ENCODE data around the gene TSPO.
"Not testable (repeated sequence)": the region's sequence is repeated elsewhere in the genome, so short reads cannot be mapped to it uniquely, and the experiment has no call there.

TSPO gene

GRCh38 chr22:43131773-43132501, 19.4 kb upstream of the TSPO start:
- no peak for DNase-seq

DNA sequence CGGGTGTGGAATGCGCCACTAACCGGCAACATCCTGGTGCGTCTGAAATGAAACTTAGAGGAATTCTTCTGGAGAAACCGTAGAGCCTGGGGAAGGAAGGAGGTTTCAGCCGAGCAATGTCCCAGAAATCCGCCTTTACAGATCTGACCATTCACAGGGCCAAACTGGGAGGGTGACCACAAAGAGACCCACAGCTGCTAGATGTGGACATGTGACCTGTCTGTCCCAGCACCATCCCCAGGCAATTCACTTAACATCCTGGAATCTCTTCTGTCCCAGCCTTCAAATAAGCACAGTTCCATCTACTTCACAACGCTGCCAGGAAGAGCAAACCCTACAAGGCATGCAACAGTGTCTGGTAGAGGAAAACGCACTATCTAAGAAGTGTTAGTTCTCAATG, 18.0 kb upstream of the TSPO start:
- DNase-seq: no peak

GRCh38 chr22:43134553-43134952, 16.8 kb upstream of the TSPO start:
- no peak for DNase-seq

DNA sequence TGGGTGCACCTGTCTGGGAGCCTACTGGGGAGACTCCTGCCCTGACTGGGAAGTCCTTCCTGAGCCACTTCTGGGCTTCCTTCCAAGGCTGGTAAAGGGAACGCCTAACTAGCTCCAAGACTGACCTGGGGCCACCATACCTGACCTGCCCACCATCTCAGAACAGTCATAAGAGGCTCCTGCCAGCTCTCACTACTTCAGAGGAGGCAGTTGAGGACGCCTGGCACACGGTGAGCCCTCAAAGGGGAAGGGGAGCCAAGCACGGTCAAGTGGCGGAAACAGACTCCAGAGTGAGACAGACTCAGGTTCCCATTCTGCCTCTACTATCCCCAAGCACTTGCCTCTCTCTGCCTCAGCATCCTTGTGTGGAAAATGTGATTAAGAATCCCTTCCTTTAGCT, 15.8 kb upstream of the TSPO start:
- no peak for DNase-seq

GRCh38 chr22:43136255-43136654, 15.1 kb upstream of the TSPO start:
- peak; percentile 27 for DNase-seq

DNA sequence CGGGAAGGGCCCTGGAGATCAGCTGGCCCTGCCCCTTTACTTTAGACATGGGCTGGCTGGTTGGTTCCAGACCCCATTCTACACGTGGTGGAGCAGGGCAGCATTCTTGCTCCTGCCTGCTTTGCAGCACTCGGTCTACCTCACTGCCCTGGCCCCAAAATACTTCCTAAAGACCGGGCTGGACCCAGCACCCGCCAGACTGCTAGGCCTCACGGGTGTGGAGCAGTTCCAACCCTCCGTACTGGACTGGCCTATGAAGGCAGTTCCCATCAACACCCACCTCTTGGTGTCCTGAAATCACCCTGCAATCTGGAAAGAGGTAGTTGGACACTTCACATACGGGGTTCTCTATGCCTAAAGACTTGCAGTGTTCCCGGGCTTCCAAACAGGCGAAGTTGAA, 14.6 kb upstream of the TSPO start:
- DNase-seq: no peak

GRCh38 chr22:43142880-43143562, 8.3 kb upstream of the TSPO start, which contains the start of gene MCAT:
TSS of gene MCAT (minus strand) at chr22:43143398. CDS start at chr22:43143348, 50 bp downstream.
- DNase-seq: peak; percentile 56

GRCh38 chr22:43144949-43145348, 6.4 kb upstream of the TSPO start:
- no peak for DNase-seq

GRCh38 chr22:43145371-43145770, 6.0 kb upstream of the TSPO start:
- not testable (repeated sequence) for DNase-seq

GRCh38 chr22:43146332-43146731, 5.0 kb upstream of the TSPO start:
- not testable (repeated sequence) for DNase-seq

GRCh38 chr22:43147821-43148220, 3.5 kb upstream of the TSPO start:
- no peak for DNase-seq

GRCh38 chr22:43148581-43148980, 2.8 kb upstream of the TSPO start:
- no peak for DNase-seq

- DNase-seq: no peak
Measured at GRCh38 chr22:43150731-43151206, 590 bp upstream of the TSPO start.

GRCh38 chr22:43152003-43152356, 621 bp downstream of the TSPO start:
- no peak for DNase-seq

DNA sequence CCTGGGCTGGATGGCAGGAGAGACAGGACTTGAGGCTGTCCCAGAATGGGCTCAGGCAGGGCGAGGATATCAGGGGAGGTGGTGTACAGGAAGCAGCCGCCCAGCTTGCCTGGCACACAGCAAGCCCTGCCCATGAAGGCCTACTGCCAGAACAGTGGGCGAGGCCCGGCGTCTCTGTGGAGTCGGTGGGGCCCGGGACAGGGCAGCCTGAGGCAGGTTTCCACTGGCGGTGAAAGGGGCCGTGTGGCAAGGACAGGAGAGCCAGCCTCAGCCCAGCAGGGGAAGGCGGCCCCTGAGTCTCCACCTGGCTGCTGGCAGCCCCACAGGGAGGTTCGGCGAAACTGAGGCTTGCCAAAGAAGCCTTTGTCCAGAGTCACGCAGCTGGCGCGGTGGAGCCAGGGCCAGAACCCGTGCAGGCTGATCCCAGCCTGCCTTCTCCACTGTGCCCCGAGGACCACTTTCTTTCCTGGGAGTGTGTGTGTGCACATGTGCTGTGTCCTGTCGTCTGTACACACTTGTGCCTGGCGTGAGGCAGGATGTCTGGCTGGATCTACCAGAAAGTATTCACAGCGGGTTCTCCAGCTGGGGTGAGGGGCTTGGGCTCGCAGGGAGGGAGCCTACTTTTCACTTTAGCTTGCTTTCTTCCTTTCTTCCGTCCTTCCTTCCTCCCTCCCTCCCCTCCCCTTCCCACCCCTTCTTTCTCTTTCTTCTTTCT, 1.2 kb downstream of the TSPO start:
- DNase-seq: peak; percentile 33

GRCh38 chr22:43153899-43154298, 2.5 kb downstream of the TSPO start:
- DNase-seq: no peak

- no peak for DNase-seq
Measured at GRCh38 chr22:43154887-43155536, 3.7 kb downstream of the TSPO start.

DNA sequence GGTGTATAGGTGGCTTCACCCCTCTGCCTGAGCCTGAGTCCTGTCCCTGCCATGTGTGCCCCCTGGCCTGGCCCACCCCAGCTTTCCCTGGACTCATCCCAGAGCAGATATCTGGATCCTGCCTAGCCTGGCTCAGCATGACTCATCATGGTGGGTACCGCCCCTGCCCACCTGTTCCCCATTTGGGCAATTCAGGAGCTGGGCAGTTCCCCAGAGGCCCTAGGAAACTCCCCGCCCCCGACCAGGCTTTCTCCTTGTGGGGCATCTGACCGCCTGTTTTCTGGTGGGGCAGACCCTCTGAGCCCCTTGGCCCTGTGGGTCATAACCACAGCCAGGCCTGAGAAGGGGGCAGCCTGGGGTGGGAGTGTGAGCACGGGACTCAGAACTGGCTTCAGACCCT, 4.4 kb downstream of the TSPO start:
- DNase-seq: no peak

DNA sequence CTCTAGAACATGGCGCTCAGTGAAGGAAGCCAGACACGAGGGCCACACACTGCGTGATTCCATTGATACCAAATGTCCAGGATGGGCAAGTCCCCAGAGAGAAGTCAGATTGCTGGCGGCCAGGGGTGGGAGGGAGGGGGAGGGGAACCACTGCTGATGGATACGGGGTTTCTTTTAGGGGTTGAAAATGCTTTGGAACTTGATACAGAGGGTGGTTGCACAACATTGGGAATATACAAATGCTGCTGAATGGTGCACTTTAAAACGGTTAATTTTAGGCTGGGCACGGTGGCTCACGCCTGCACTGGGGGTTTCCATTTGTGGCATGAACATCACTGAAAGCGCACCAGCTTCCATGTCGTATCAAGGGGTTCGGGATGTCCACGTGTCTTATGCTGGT, 5.1 kb downstream of the TSPO start:
- no peak for DNase-seq

DNA sequence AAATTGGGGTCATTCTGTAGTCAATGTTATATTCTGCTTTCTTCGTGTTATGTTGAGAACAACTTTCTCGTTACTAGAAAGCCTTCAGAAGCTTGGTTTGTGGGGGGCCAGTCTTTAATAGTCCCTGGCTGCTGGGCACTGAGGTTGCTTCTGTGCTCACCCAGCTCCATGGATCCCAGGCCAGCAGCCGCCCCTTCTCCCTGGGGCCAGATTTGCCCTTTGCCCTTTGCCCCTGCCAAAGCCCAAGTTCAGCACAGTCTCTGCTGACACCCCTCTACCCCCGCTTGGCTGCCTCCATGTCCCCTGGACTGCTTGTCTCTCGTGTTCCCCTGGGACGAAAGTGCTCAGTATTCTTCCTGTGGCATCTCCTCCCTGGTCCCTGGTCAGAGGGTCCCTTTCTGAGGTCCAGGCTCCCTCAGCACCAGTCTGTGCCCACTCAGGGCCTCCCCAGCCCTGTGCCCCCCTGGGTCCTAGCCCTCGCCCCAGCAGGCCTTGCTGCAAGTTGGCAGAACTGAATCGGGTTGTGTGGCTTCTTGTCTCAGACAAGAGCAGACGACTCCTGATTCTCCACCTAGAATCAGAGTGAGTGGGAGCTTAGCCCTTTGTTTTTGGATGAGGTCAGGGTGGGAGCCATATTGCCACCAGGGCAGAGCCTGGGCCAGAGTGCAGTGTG, 6.7 kb downstream of the TSPO start:
- no peak for DNase-seq

- DNase-seq: no peak
Measured at GRCh38 chr22:43158778-43159483, 7.6 kb downstream of the TSPO start.
